Measurements from ENCODE around the gene MYL5. TPM values are rescaled to one million over a fixed set of nuclear protein-coding genes. Genes with fewer than 3 reads are reported as not detected.

MYL5 gene
- total and polyA plus RNA-seq, 8 donors, result 4.0 to 29.3 (median 5.7) TPM

- H3K4me1 ChIP-seq, result no peaks in the 10 kb centered on the region
- 49 to 54% methylated on average over 24 of the region's 24 CpGs for WGBS, 2 donors
- TF ChIP-seq CTCF (IDR thresholded peaks at IDR 0.05), result no peak
- no peaks in the 10 kb centered on the region for H3K27me3 ChIP-seq
- DNase-seq, result peak in 1 of 6 donors; percentile 25
- no peak overlapping the region for H3K27ac ChIP-seq
- FAIRE-seq, result no peak
- ATAC-seq, result no peak
- H3K9me3 ChIP-seq, result no peaks in the 10 kb centered on the region
- intact Hi-C loops (cut with DNase I), result no loop called here
- no peaks in the 10 kb centered on the region for H3K36me3 ChIP-seq
- H3K4me3 ChIP-seq, result no peak overlapping the region
Observed at GRCh38 chr4:651884-652642, 22.3 kb upstream of the MYL5 start.

DNA sequence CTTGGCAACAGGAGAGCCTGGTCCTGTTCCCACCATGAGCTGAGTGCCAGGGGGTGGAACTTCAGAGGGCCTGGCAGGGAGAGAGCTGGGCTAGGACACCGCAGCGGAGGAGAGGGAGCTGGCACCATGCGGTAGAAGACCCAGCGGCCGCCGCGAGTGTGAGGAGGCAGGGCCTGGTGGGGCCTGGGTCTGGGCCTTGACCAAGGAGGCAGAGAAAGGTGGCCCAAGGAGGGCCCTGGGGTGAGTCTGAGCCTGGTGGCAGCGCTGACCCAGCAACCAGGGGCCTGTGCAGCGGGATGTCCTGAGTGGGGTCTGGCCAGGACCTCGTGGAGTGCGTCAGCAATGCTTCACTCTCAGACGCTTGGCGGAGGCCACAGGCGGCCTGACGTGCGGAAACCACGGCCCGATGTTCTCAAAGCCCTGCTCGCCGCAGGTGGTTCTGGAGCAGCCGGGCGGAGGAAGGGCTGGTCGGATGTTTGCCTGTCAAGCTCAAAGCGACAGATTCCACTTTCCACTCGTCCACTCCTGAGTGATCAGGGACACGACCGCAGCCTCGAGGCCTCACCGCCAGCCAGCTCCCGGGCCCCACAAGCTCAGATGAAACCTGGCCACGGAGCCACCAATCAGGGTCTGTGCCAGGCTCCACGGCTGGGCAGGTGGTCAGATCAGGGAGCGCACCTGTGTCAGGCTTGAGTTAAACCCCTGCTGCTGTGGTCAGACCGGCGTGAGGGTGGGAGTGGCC is 21.1 kb upstream of the MYL5 start:
- ATAC-seq, result no peak
- Histone ChIP-seq H3K9me3 (no peaks in the 10 kb centered on the region), H3K4me3 (no peak overlapping the region), H3K36me3 (no peaks in the 10 kb centered on the region), H3K27ac (no peak overlapping the region), H3K27me3 (no peaks in the 10 kb centered on the region), H3K4me1 (no peaks in the 10 kb centered on the region)
- peak in 1 of 6 donors; percentile 34 for DNase-seq
- no peak for TF ChIP-seq CTCF (IDR thresholded peaks at IDR 0.05)
- no peak for FAIRE-seq
- 85 to 86% methylated on average over 35 of the region's 35 CpGs for WGBS, 2 donors
- intact Hi-C loops (cut with DNase I), result no loop called here

- TF ChIP-seq CTCF (IDR thresholded peaks at IDR 0.05), result no peak
- WGBS, 2 donors, result 74 to 83% methylated on average over 29 of the region's 29 CpGs
- Histone ChIP-seq H3K9me3 (no peaks in the 10 kb centered on the region), H3K36me3 (no peaks in the 10 kb centered on the region), H3K4me3 (no peak overlapping the region), H3K27me3 (no peaks in the 10 kb centered on the region), H3K4me1 (no peaks in the 10 kb centered on the region), H3K27ac (no peak overlapping the region)
- FAIRE-seq, result no peak
- DNase-seq, result peak in 1 of 6 donors; percentile 40
- no peak for ATAC-seq
- intact Hi-C loops (cut with DNase I), result no loop called here
Observed at GRCh38 chr4:653831-654502, 20.4 kb upstream of the MYL5 start.

GRCh38 chr4:654503-654845 is 19.9 kb upstream of the MYL5 start:
- no peak for FAIRE-seq
- no peak for TF ChIP-seq CTCF (IDR thresholded peaks at IDR 0.05)
- H3K27me3 ChIP-seq, result no peaks in the 10 kb centered on the region
- ATAC-seq, result no peak
- WGBS, 2 donors, result 83 to 93% methylated on average over 17 of the region's 17 CpGs
- H3K36me3 ChIP-seq, result no peaks in the 10 kb centered on the region
- no peak overlapping the region for H3K4me3 ChIP-seq
- DNase-seq, result peak in 1 of 6 donors; percentile 27
- H3K4me1 ChIP-seq, result no peaks in the 10 kb centered on the region
- H3K27ac ChIP-seq, result no peak overlapping the region
- intact Hi-C loops (cut with DNase I), result no loop called here
- H3K9me3 ChIP-seq, result no peaks in the 10 kb centered on the region
